ENCODE data around the gene MOB3A. TPM values are rescaled to one million over a fixed set of nuclear protein-coding genes. Genes with fewer than 3 reads are reported as not detected.
A peak's percentile ranks its signal among the peaks of the same experiment; 100 is the strongest.

MOB3A gene
- total and polyA plus RNA-seq, 9 of the 15 experiments (the other 6 are each of a cell fraction or from before 2014, with no cell fraction given): 1.1 to 24.1 (median 6.0) TPM

DNA sequence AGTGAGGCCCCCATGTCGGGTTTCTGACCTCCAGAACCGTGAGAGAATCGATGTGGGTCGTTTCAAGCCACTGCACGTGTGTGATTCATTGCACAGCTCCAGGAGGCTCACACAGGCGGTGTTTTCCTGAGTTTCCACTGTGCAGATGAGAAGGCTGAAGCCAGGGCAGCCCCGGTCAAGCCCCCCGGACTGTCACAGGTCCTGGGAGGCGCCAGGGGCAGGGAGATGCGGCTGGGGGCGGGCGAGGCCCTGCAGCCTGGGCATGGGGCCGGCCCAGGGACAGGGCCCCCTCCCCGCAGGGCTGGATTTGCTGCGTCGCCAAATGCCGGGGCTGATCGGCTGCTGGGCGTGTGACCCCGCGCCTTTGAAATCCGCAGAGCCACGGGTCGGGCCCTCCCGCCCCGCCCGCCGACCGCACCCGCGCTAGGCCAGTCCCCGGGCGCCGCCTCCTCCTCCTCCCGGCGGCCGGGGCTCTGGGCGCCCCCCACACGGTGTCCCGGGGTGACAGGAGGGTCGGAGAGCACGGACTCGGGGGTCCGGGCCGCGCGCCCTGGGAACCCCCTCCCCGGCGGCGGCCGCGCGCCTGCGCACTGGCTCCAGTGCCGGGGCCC is 35.1 kb downstream of the MOB3A start (continued):
- TF ChIP-seq PRPF4 (IDR thresholded peaks at IDR 0.05; ENCODE audit: insufficient read depth, low read depth, low read length, poor library complexity, severe bottlenecking): no peak
- peak; percentile 48 for TF ChIP-seq RBM25 (IDR thresholded peaks at IDR 0.05; ENCODE audit: low read depth, low read length, severe bottlenecking)
- TF ChIP-seq OTX1 (CRISPR knock-in tag; IDR thresholded peaks at IDR 0.05): no peak
- no peak for TF ChIP-seq MTA1 (IDR thresholded peaks at IDR 0.05; ENCODE audit: borderline replicate concordance)
- TF ChIP-seq WHSC1 (IDR thresholded peaks at IDR 0.05; ENCODE audit: low read length): no peak
- TF ChIP-seq, protein P1, sequence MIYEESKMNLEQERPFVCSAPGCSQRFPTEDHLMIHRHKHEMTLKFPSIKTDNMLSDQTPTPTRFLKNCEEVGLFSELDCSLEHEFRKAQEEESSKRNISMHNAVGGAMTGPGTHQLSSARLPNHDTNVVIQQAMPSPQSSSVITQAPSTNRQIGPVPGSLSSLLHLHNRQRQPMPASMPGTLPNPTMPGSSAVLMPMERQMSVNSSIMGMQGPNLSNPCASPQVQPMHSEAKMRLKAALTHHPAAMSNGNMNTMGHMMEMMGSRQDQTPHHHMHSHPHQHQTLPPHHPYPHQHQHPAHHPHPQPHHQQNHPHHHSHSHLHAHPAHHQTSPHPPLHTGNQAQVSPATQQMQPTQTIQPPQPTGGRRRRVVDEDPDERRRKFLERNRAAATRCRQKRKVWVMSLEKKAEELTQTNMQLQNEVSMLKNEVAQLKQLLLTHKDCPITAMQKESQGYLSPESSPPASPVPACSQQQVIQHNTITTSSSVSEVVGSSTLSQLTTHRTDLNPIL (CRISPR knock-in tag; IDR thresholded peaks at IDR 0.05): no peak
- no peak for TF ChIP-seq TCF7 (IDR thresholded peaks at IDR 0.05; ENCODE audit: borderline replicate concordance)
- no peak; the same call in 1 of the 2 replicates for TF ChIP-seq NFRKB (IDR thresholded peaks at IDR 0.05; ENCODE audit: low read depth)
- TF ChIP-seq SMARCC2 (IDR thresholded peaks at IDR 0.05; ENCODE audit: low read depth): no peak
- no peak for TF ChIP-seq FOXK2 (conservative IDR thresholded peaks at IDR 0.05 in 1 of 2, IDR thresholded peaks at IDR 0.05 in 1 of 2; ENCODE audit: low read depth in 2 of 2)
- no peak for TF ChIP-seq ZNF140 (CRISPR knock-in tag; IDR thresholded peaks at IDR 0.05)
- no peak for TF ChIP-seq CEBPB (tag; IDR thresholded peaks at IDR 0.05)
- TF ChIP-seq L3MBTL2 (IDR thresholded peaks at IDR 0.05): peak; percentile 86
- TF ChIP-seq JUND (IDR thresholded peaks at IDR 0.05; ENCODE audit: borderline replicate concordance, low read depth, low read length): no peak
- TF ChIP-seq JUND (tag; IDR thresholded peaks at IDR 0.05; ENCODE audit: borderline replicate concordance, low read depth, low read length): no peak
- TF ChIP-seq ZNF121 (CRISPR knock-in tag; conservative IDR thresholded peaks at IDR 0.05): no peak
- TF ChIP-seq SRF (CRISPR knock-in tag; IDR thresholded peaks at IDR 0.05): no peak
- no peak for TF ChIP-seq SAP30 (IDR thresholded peaks at IDR 0.05; ENCODE audit: borderline replicate concordance, insufficient read depth, low read depth, low read length, poor library complexity, severe bottlenecking)
- TF ChIP-seq, protein P2, sequence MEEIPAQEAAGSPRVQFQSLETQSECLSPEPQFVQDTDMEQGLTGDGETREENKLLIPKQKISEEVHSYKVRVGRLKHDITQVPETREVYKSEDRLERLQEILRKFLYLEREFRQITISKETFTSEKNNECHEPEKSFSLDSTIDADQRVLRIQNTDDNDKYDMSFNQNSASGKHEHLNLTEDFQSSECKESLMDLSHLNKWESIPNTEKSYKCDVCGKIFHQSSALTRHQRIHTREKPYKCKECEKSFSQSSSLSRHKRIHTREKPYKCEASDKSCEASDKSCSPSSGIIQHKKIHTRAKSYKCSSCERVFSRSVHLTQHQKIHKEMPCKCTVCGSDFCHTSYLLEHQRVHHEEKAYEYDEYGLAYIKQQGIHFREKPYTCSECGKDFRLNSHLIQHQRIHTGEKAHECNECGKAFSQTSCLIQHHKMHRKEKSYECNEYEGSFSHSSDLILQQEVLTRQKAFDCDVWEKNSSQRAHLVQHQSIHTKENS (CRISPR knock-in tag; IDR thresholded peaks at IDR 0.05): no peak
- TF ChIP-seq, protein P3, sequence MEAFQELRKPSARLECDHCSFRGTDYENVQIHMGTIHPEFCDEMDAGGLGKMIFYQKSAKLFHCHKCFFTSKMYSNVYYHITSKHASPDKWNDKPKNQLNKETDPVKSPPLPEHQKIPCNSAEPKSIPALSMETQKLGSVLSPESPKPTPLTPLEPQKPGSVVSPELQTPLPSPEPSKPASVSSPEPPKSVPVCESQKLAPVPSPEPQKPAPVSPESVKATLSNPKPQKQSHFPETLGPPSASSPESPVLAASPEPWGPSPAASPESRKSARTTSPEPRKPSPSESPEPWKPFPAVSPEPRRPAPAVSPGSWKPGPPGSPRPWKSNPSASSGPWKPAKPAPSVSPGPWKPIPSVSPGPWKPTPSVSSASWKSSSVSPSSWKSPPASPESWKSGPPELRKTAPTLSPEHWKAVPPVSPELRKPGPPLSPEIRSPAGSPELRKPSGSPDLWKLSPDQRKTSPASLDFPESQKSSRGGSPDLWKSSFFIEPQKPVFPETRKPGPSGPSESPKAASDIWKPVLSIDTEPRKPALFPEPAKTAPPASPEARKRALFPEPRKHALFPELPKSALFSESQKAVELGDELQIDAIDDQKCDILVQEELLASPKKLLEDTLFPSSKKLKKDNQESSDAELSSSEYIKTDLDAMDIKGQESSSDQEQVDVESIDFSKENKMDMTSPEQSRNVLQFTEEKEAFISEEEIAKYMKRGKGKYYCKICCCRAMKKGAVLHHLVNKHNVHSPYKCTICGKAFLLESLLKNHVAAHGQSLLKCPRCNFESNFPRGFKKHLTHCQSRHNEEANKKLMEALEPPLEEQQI (IDR thresholded peaks at IDR 0.05): no peak
- peak; percentile 46; the same call in 1 of the 2 replicates for TF ChIP-seq MTA3 (IDR thresholded peaks at IDR 0.05; ENCODE audit: borderline replicate concordance)
- TF ChIP-seq, protein P4, sequence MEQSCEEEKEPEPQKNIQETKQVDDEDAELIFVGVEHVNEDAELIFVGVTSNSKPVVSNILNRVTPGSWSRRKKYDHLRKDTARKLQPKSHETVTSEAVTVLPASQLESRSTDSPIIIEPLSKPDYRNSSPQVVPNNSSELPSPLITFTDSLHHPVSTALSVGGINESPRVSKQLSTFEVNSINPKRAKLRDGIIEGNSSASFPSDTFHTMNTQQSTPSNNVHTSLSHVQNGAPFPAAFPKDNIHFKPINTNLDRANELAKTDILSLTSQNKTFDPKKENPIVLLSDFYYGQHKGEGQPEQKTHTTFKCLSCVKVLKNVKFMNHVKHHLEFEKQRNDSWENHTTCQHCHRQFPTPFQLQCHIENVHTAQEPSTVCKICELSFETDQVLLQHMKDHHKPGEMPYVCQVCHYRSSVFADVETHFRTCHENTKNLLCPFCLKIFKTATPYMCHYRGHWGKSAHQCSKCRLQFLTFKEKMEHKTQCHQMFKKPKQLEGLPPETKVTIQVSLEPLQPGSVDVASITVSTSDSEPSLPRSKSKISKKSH (CRISPR knock-in tag; IDR thresholded peaks at IDR 0.05): no peak
- TF ChIP-seq SAFB (IDR thresholded peaks at IDR 0.05; ENCODE audit: borderline replicate concordance, low read depth, low read length): no peak

Measured in K562 (cell line).